Thoracic aorta (tissue), 2 donors: ENCODE results near the gene UCP1. TPM values are rescaled to one million over a fixed set of nuclear protein-coding genes. Genes with fewer than 3 reads are reported as not detected.
"Not testable (repeated sequence)": the region's sequence is repeated elsewhere in the genome, so short reads cannot be mapped to it uniquely, and the experiment has no call there.

Experiments
- ATAC-seq: fragments of 150-250 bp; one replicate; pipeline ENCODE4 v1.8.0; 2017; ENCODE audit warnings: low read depth; ENCODE audit not compliant: insufficient number of reproducible peaks, low FRiP score
- DNase-seq: peaks from one replicate; pipeline ENCODE4 v3.0.0-alpha.2; 2020; ENCODE audit warnings: low spot score
- H3K27ac ChIP-seq, 2 donors: fragments of 200-600 bp; sonication (generic); 1 replicate in 1 of 2; 2 replicates in 1 of 2; pipeline ENCODE4 v1.5.1; 2016; ENCODE audit warnings: mild to moderate bottlenecking in 2 of 2, moderate library complexity in 2 of 2
- H3K27me3 ChIP-seq: fragments of 200-600 bp; sonication (generic); replicated peaks from 2 replicates; pipeline ENCODE4 v1.6.0; 2016; ENCODE audit warnings: mild to moderate bottlenecking; ENCODE audit not compliant: insufficient read depth
- H3K36me3 ChIP-seq: fragments of 200-600 bp; sonication (generic); one replicate; pipeline ENCODE4 v1.5.1; 2016
- H3K4me1 ChIP-seq, 2 donors: fragments of 200-600 bp; sonication (generic); 1 replicate in 1 of 2; 2 replicates in 1 of 2; pipeline versions ENCODE4 v1.5.1 to v1.6.0; 2016; ENCODE audit warnings: low read depth in 2 of 2, mild to moderate bottlenecking in 1 of 2; ENCODE audit not compliant: control insufficient read depth in 1 of 2
- H3K4me3 ChIP-seq: fragments of 200-600 bp; sonication (generic); 2 replicates; pipeline ENCODE4 v1.5.1; 2016; ENCODE audit warnings: mild to moderate bottlenecking
- H3K9me3 ChIP-seq: fragments of 200-600 bp; sonication (generic); 2 replicates; pipeline ENCODE4 v1.5.1; 2016
- total RNA-seq, 2 donors: library from RNA; depleted of rRNA; stranded (reverse); fragments of >200 nt; gene quantifications; one replicate each; pipeline versions ENCODE4 v1.1.0 to v1.2.3, GENCODE V29; 2016
- TF ChIP-seq, protein P1 (sequence below): fragments of 200-600 bp; sonication (generic); IDR thresholded peaks from one replicate; pipeline ENCODE4 v1.5.1; 2019; ENCODE audit warnings: antibody characterized with exemption

UCP1 gene
- total RNA-seq, 2 donors from 2014 or later: not detected

DNA sequence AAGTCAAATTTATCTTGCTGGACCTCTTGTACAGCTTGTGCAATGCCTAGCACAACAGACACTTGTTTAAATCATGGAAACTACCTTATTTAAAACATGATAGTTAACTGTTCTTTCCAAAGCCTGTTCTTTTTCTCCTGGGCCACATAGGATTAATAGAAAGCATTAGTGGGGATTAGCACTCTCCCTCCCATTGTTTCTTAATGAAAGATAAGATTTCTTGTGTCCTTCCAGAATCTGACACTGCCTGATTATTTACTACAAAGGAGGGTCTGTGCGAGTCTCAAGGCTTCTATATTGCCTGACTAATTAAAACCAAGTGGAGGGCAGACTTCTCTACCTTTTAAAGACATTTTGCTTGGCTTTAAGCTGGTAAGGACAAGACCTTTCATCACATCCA, 53.3 kb downstream of the UCP1 start:
- H3K9me3 ChIP-seq: no peaks in the 10 kb centered on the region
- no peak overlapping the region for H3K27ac ChIP-seq
- H3K36me3 ChIP-seq: no peaks in the 10 kb centered on the region
- TF ChIP-seq, protein P1, sequence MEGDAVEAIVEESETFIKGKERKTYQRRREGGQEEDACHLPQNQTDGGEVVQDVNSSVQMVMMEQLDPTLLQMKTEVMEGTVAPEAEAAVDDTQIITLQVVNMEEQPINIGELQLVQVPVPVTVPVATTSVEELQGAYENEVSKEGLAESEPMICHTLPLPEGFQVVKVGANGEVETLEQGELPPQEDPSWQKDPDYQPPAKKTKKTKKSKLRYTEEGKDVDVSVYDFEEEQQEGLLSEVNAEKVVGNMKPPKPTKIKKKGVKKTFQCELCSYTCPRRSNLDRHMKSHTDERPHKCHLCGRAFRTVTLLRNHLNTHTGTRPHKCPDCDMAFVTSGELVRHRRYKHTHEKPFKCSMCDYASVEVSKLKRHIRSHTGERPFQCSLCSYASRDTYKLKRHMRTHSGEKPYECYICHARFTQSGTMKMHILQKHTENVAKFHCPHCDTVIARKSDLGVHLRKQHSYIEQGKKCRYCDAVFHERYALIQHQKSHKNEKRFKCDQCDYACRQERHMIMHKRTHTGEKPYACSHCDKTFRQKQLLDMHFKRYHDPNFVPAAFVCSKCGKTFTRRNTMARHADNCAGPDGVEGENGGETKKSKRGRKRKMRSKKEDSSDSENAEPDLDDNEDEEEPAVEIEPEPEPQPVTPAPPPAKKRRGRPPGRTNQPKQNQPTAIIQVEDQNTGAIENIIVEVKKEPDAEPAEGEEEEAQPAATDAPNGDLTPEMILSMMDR: no peak
- DNase-seq (no peak), ATAC-seq (no peak)
- H3K27me3 ChIP-seq: no peaks in the 10 kb centered on the region
- no peak overlapping the region for H3K4me3 ChIP-seq
- no peaks in the 10 kb centered on the region for H3K4me1 ChIP-seq

DNA sequence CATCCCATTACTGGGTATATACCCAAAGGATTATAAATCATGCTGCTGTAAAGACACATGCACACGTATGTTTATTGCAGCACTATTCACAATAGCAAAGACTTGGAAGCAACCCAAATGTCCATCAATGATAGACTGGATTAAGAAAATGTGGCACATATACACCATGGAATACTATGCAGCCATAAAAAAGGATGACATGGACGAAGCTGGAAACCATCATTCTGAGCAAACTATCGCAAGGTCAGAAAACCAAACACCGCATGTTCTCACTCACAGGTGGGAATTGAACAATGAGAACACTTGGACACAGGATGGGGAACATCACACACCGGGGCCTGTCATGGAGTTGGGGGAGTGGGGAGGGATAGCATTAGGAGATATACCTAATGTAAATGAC, 55.0 kb downstream of the UCP1 start:
- H3K9me3 ChIP-seq, H3K27me3 ChIP-seq, H3K4me1 ChIP-seq, H3K27ac ChIP-seq, H3K4me3 ChIP-seq, ATAC-seq, DNase-seq, H3K36me3 ChIP-seq: not testable (repeated sequence)

Other genes with a start within 250 kb of the UCP1 start
- gene SCOC, start 195.3 kb downstream of the UCP1 start, total RNA-seq: 10 to 100 TPM; 32.0 to 34.4 TPM
- gene CLGN, start 141.3 kb downstream of the UCP1 start, total RNA-seq: under 1 TPM in 1 of 2 donors, not detected in 1; 0.21 TPM
- not detected for gene MGAT4D, start 70.7 kb downstream of the UCP1 start, total RNA-seq
- gene ELMOD2, start 44.8 kb downstream of the UCP1 start, total RNA-seq: 10 to 100 TPM; 22.3 to 26.1 TPM
- gene TBC1D9, start 187.4 kb upstream of the UCP1 start, total RNA-seq: 10 to 100 TPM; 17.5 to 21.2 TPM